Endodermal cell (in vitro differentiated cells): Measurements from ENCODE around the gene STAG3. TPM values are rescaled to one million over a fixed set of nuclear protein-coding genes. Genes with fewer than 3 reads are reported as not detected.

Source experiments
- DNase-seq: peaks from one replicate; pipeline ENCODE4 v3.0.0-alpha.2; 2017
- H3K27ac ChIP-seq: 2 replicates; pipeline ENCODE4 v1.5.1; 2013; ENCODE audit warnings: mild to moderate bottlenecking, low read depth, low read length, moderate library complexity
- H3K27me3 ChIP-seq: 2 replicates; pipeline ENCODE4 v1.6.1; 2013; ENCODE audit warnings: mild to moderate bottlenecking, low read length, moderate library complexity; ENCODE audit not compliant: insufficient read depth, control insufficient read depth, poor library complexity, severe bottlenecking
- H3K36me3 ChIP-seq: 2 replicates; pipeline ENCODE4 v1.7.0; 2013; ENCODE audit warnings: mild to moderate bottlenecking, low read length, moderate library complexity; ENCODE audit not compliant: control insufficient read depth, insufficient read depth
- H3K4me1 ChIP-seq: one replicate; pipeline ENCODE4 v1.7.0; 2013; ENCODE audit warnings: low read length; ENCODE audit not compliant: control insufficient read depth, insufficient read depth
- H3K4me3 ChIP-seq: 2 replicates; pipeline ENCODE4 v1.5.1; 2013; ENCODE audit warnings: mild to moderate bottlenecking, low read length, moderate library complexity
- H3K9ac ChIP-seq: 2 replicates; pipeline ENCODE4 v1.6.1; 2013; ENCODE audit warnings: mild to moderate bottlenecking, low read length, moderate library complexity; ENCODE audit not compliant: poor library complexity, severe bottlenecking; ENCODE audit errors: extremely low read depth
- H3K9me3 ChIP-seq: 2 replicates; pipeline ENCODE4 v1.6.1; 2013; ENCODE audit warnings: mild to moderate bottlenecking, low read length, moderate library complexity; ENCODE audit not compliant: control insufficient read depth
- H3K27ac Mint-ChIP-seq: 2 replicates; pipeline ENCODE4 v1.8.0; 2020; ENCODE audit warnings: mixed read lengths
- H3K27me3 Mint-ChIP-seq: 2 replicates; pipeline ENCODE4 v1.8.0; 2021; ENCODE audit warnings: mild to moderate bottlenecking, mixed read lengths; ENCODE audit not compliant: insufficient read depth
- H3K36me3 Mint-ChIP-seq: 2 replicates; pipeline ENCODE4 v1.8.0; 2020; ENCODE audit warnings: low read depth, mixed read lengths
- H3K4me1 Mint-ChIP-seq: 2 replicates; pipeline ENCODE4 v1.8.0; 2020; ENCODE audit warnings: mixed read lengths
- H3K4me3 Mint-ChIP-seq: 2 replicates; pipeline ENCODE4 v1.8.0; 2020; ENCODE audit warnings: mild to moderate bottlenecking, moderate library complexity, mixed read lengths
- H3K9me3 Mint-ChIP-seq: 2 replicates; pipeline ENCODE4 v1.8.0; 2020; ENCODE audit warnings: mild to moderate bottlenecking, mixed read lengths
- CTCF ChIP-seq: fragments of 200-600 bp; sonication (generic); conservative IDR thresholded peaks from 2 replicates; pipeline ENCODE4 v1.5.0; 2021; ENCODE audit warnings: antibody characterized with exemption, mild to moderate bottlenecking
- WGBS, 2 experiments: methylation state at CpG; one replicate each; pipeline versions ENCODE4 v1.1.5 to v1.1.7; 2013; ENCODE audit warnings: missing lambda C conversion rate in 2 of 2, mixed read lengths in 1 of 2; ENCODE audit not compliant: insufficient coverage in 1 of 2, insufficient read length in 1 of 2; 5-methylcytosine and 5-hydroxymethylcytosine counted together
- total RNA-seq, 2 donors: library from RNA; stranded (reverse); fragmentation: NEBNext Ultra II Directional in 1 of 2; extraction: Animal tissue kit (Norgen Biotek cat#: 25700) in 1 of 2; gene quantifications; 2 replicates in 1 of 2; 3 replicates in 1 of 2; pipeline ENCODE4 v1.2.1, GENCODE V29; 2021

The STAG3 gene
- total RNA-seq, 2 donors from 2014 or later: 1.2 to 3.3 TPM

GRCh38 chr7:100130608-100131453 lies 46.9 kb upstream of the STAG3 start:
- no peak overlapping the region for H3K27ac ChIP-seq
- H3K4me3 Mint-ChIP-seq: no peak overlapping the region

GRCh38 chr7:100132126-100132525 lies 45.6 kb upstream of the STAG3 start:
- TF ChIP-seq CTCF: no peak
- Mint-ChIP-seq H3K4me1 (peaks cover 3% of the 10 kb centered on the region), H3K4me3 (no peak overlapping the region), H3K36me3 (no peaks in the 10 kb centered on the region), H3K27me3 (peaks cover 36% of the 10 kb centered on the region), H3K27ac (no peak overlapping the region), H3K9me3 (no peaks in the 10 kb centered on the region)
- H3K9me3 ChIP-seq: no peaks in the 10 kb centered on the region
- no peak overlapping the region for H3K9ac ChIP-seq
- no peak overlapping the region for H3K4me3 ChIP-seq
- H3K4me1 ChIP-seq: no peaks in the 10 kb centered on the region
- DNase-seq: no peak
- no peak overlapping the region for H3K27ac ChIP-seq
- H3K36me3 ChIP-seq: no peaks in the 10 kb centered on the region
- 75 to 83% methylated on average over 7 of the region's 7 CpGs for WGBS, 2 experiments
- H3K27me3 ChIP-seq: peaks cover 12% of the 10 kb centered on the region

More at GRCh38 chr7:100130608-100131453, 46.9 kb upstream of the STAG3 start:
- H3K4me3 ChIP-seq: peak overlapping the region; percentile 52
- Mint-ChIP-seq H3K27me3 (peaks cover 30% of the 10 kb centered on the region), H3K9me3 (no peaks in the 10 kb centered on the region), H3K4me1 (peaks cover 3% of the 10 kb centered on the region), H3K36me3 (no peaks in the 10 kb centered on the region), H3K27ac (no peak overlapping the region)
- no peaks in the 10 kb centered on the region for H3K4me1 ChIP-seq
- H3K9me3 ChIP-seq: no peaks in the 10 kb centered on the region
- 19 to 27% methylated on average over 15 to 24 of the region's 24 CpGs for WGBS, 2 experiments
- peaks cover 12% of the 10 kb centered on the region for H3K27me3 ChIP-seq
- H3K36me3 ChIP-seq: no peaks in the 10 kb centered on the region
- peak; percentile 98 for DNase-seq
- no peak overlapping the region for H3K9ac ChIP-seq
- peak; percentile 93 for TF ChIP-seq CTCF

GRCh38 chr7:100132697-100133151 lies 45.0 kb upstream of the STAG3 start:
- 29 to 33% methylated on average over 2 to 3 of the region's 3 CpGs for WGBS, 2 experiments
- no peak overlapping the region for H3K4me3 ChIP-seq
- peak; percentile 90 for DNase-seq
- no peak overlapping the region for H3K9ac ChIP-seq
- H3K4me1 ChIP-seq: no peaks in the 10 kb centered on the region
- Mint-ChIP-seq H3K9me3 (no peaks in the 10 kb centered on the region), H3K27me3 (peaks cover 36% of the 10 kb centered on the region), H3K4me3 (no peak overlapping the region), H3K36me3 (no peaks in the 10 kb centered on the region), H3K4me1 (peaks cover 3% of the 10 kb centered on the region), H3K27ac (no peak overlapping the region)
- H3K36me3 ChIP-seq: no peaks in the 10 kb centered on the region
- peaks cover 12% of the 10 kb centered on the region for H3K27me3 ChIP-seq
- peak; percentile 95 for TF ChIP-seq CTCF
- no peaks in the 10 kb centered on the region for H3K9me3 ChIP-seq
- H3K27ac ChIP-seq: no peak overlapping the region
